Activated CD4-positive, alpha-beta T cell treated with anti-CD3 and anti-CD28 coated beads, Interleukin-2, Interleukin-4, amounts not matched to agents 100 ng/mL and 50 ng/mL, durations not matched to agents 16 hours and 8 hours (primary cell): ENCODE measurements around the gene PHF21A.
"Not testable (repeated sequence)": the region's sequence is repeated elsewhere in the genome, so short reads cannot be mapped to it uniquely, and the experiment has no call there.

Experiments
- DNase-seq: peaks from one replicate; pipeline ENCODE4 v3.0.0-alpha.2; 2020; ENCODE audit warnings: low spot score

The PHF21A gene

DNA sequence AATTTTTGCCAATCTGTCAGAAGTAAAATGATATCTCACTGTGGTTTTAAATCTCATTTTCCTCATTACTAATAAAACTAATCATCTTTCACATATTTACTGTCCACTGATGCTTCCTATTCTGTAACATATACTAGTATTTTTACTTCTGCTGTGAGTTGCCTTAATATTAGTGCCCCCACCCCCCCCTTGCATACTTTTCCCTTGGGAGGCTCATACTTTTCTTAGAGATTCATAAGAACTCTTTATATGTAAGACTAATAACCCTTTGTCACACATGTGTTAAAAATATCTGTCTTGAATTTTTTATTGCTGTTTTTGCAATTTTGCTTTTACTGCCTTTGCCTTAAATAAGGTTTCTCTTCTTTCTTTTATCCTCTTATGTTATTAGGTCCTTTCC is 87.2 kb downstream of the PHF21A start:
- no peak for DNase-seq

DNA sequence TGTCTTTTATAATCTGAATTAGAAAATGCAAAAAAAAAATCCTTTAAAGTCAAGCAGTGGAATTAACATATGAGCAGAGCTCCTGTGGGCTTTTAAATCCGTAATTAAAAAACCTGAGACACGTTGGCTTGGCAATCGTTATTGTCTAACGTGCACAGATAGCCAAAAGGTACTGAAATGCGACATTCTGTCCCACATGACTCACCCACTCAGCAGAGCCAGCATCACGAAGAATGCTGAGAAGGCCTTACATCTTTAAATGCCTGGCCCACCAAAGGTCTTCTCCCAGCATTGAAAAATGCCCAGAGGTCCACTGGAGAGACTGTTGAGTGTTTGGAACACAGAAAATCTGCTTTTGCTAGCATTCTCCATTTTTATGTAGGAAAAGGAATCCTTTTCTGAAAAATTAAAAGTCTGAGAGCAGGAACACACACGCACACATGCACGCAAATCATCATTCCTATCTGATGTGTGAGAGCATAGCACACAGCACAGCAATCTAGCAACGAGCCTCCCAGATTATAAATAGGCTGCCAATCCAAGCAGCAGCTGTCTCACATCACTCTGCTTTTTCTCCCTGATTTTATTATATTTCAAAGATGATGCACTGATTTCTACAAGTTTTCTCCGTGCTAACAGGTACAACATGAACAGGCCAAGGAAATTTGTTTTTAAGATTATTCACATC is 94.5 kb downstream of the PHF21A start:
- no peak for DNase-seq

- no peak for DNase-seq
These were observed 101.1 kb downstream of the PHF21A start for GRCh38 chr11:46020084-46020599.

GRCh38 chr11:46018651-46019050 is 102.6 kb downstream of the PHF21A start:
- DNase-seq = no peak

- DNase-seq = no peak
These were observed 103.9 kb downstream of the PHF21A start for GRCh38 chr11:46017341-46017740.

GRCh38 chr11:46015941-46016340 is 105.3 kb downstream of the PHF21A start:
- no peak for DNase-seq

DNA sequence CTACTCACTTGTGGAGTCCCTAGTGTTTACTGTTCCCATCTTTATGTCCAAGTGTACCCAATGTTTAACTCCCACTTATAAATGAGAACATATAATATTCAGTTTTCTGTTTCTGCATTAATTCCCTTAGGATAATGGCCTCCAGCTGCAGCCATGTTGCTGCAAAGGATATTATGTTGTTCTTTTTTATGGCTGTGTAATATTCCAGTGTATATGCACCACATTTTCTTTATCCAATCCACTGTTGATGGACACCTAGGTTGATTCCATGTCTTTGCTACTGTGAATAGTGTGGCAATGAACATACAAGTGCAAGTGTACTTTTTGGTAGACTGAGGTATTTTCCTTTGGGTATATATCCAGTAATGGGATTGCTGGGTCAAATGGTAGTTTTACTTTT is 107.1 kb downstream of the PHF21A start:
- DNase-seq = not testable (repeated sequence)

DNA sequence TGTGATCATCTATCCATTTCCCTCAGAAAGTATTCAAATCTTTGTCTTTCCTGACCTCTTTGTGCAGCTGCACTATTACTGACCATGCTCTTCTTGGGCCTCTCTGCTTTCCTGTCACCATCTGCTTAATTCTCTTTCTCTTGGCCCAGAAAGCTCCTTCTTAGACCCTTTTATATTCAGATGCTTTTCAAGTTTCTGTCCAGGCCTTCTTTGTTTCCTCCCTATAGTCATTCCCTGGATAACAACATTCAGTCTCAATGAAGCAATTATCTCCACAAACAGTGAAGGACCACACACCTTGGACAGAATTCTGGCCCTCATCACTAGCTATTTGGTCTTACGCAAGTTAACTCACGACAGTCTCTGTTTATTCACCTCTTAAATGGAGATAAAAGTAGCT is 109.1 kb downstream of the PHF21A start:
- no peak for DNase-seq

DNA sequence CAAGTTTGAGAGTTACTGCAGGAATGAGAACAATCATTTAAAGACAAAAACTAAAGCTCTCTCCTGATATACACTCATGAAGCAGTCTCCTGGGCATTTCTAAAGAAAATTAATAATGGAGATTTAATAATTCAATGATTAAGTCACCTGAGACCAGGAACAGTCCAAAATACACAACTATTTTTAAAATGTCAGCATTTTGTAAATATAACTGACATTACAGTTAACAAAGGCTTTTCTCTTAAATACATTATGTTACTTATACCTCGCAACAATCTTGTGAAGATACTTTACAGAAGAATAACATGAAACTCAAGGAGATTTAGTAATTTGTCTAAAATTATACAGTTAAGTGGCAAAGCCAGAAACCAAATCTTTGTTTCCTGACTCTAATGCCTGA is 111.2 kb downstream of the PHF21A start:
- no peak for DNase-seq

DNA sequence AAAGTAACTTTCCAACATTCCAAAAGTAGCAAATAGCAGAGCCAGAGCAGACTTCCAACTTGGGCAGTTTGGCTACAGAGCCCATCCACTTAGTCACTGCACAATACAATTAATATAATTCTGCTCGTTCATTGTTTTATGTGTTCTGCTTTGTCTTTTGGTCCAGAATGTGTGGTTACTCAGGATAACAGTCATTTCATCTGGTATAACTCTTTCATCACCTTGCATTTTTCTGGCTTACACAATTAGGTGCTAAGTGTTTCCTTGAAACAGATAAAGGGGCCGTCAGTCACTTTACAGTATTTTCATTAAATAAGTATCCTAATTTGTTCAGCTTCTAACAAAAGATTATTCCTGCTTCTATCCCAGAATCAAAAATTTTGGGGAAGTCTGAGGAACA is 111.6 kb downstream of the PHF21A start:
- no peak for DNase-seq

DNA sequence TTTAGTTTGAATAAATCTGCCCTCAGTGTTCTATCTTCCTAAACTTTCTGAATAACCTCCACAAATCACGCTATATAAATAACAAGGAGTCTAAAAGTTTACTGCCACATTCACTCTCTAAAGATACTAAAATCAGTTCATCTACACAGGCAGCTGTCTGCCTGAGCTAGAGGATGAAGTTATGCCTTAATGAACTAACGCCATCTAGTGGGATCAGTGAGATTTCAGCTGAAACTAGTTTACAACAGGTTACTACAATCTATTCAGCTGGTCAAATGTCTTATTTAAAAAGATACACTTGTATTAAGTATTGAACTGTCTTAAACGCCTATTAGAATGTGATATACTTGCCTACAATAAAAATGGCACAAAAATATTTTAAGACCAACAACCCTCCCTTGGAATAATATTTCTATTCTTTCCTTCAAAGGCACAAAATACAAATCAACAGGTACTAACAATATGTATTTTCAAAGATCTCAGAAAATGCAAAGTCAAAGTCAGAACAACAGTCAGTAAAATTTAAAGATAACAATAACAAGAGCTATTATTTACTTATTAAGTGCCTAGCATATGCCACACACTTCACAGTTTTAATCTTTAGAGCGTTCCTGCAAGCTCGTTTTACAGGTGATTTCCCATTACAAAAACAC is 114.7 kb downstream of the PHF21A start:
- DNase-seq = peak; percentile 68

- no peak for DNase-seq
These were observed 117.7 kb downstream of the PHF21A start for GRCh38 chr11:46003572-46003971.

- no peak for DNase-seq
These were observed 119.1 kb downstream of the PHF21A start for GRCh38 chr11:46002189-46002588.

GRCh38 chr11:46001448-46001914 is 119.8 kb downstream of the PHF21A start:
- no peak for DNase-seq

DNA sequence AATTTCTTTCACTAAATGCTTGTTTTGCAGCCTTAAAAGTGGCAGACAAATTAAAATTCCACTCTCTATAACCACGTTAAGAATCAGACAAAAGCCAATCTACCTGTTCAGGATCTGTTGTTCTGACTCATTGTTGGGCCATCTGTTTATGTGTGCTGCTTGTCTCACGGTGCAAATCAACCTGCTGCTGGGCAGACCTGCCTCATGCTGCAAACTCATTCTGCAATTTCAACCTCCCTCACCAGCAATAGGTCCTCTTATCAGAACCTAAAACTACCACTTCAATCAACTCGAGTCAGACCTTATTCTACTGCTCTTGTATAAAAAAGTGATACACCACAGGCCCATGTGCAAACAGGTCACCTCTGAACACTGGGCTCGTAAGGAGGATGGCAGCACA is 123.7 kb downstream of the PHF21A start:
- DNase-seq = no peak

DNA sequence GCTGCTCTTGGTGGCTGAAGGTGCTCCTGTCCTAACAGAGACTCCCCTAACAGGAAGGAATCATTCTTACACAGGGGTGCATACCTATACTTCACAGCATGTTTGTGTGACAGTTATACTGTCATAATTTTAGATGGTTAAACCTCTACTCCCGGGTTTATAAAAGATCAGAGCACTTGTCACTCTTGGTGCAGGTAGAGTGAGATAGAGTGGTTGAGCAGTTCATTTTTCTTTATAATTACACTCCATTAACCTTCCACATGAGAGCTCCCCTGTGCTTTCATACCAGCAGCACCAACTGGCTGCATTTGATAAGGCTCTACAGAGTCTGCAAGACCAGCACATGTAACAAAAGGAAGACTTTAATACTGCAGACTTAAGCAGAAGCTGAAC is 125.9 kb downstream of the PHF21A start:
- no peak for DNase-seq

GRCh38 chr11:45994371-45995341 is 126.6 kb downstream of the PHF21A start:
- no peak for DNase-seq

DNA sequence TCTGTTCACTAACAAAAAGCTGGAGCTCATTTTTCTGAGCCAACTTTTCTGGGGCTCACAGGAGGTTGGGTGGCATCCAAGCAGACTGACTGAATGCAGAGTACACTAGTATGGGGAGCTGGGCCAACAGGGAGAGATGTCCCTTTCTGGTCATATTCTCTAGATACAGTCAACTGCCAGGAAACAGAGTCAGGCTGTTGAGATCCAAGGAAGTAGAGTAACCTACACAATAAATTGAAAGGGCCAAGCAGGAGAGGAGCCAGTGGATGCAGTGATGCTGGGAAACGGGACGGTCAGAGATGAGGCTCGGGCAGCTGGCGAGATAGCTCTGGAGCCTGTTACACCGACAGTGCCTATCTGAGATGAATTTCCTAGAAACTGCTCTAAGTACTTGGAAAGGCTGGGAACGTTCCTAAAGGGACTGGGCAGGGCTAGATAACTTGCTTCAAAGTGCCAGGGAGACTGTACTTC is 127.7 kb downstream of the PHF21A start:
- DNase-seq = no peak

DNA sequence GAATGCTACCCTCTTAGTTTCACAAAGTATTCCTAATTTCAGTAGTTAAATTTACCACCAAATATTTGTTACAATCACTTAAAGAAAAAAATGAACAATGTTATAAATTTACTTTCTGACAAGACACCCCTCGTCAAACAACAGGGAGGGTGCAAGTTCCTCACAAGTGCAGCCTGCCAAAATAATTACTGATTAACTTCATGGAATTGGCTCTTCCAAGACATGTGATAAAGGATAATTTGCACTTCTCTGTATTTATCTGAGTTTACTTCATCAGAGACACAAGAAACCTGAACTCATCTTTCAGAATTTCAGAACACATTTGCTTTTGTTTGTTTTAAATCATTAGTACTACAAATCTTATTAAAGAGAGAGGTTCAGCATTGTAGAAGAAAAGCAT is 132.3 kb downstream of the PHF21A start:
- DNase-seq = no peak

- DNase-seq = no peak
These were observed 136.0 kb downstream of the PHF21A start for GRCh38 chr11:45985212-45985611.

DNA sequence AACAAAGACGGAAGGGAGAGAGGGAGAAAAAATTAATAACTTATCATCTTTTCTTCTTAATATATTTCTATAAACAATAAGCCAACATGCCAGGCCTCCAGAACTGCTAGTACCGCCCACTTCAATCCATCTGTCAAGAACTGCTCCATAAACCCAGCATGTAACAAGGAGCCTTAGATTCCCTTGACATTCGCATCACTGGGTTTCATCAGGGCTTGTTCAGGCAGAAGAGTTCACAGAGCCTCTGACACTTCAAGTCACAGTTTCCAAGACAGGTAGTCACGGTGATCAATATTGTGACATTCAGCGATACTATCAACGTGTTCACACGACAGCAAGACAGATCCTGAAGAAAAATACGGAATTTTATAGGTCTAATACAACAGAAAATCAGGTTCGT is 137.1 kb downstream of the PHF21A start:
- no peak for DNase-seq

- DNase-seq = no peak
These were observed 137.8 kb downstream of the PHF21A start for GRCh38 chr11:45983471-45983845.
